ENCODE measurements around the gene RNF214. TPM values are rescaled to one million over a fixed set of nuclear protein-coding genes. Genes with fewer than 3 reads are reported as not detected.
A peak's percentile ranks its signal among the peaks of the same experiment; 100 is the strongest.

Gene RNF214
- total RNA-seq, 2 experiments from 2014 or later, result 18.5 to 20.5 TPM

- Mint-ChIP-seq H3K27me3 (no peaks in the 10 kb centered on the region), H3K27ac (no peak overlapping the region), H3K9me3 (ENCODE audit: low read depth) (no peaks in the 10 kb centered on the region), H3K4me3 (no peak overlapping the region), H3K36me3 (peaks cover 35% of the 10 kb centered on the region), H3K4me1 (peaks cover 8% of the 10 kb centered on the region)
- no peak for DNase-seq
- no peak for ATAC-seq
- CTCF ChIA-PET, result no interaction called here
These were observed 19.6 kb upstream of the RNF214 start for GRCh38 chr11:117212697-117213355.

- H3K4me3 Mint-ChIP-seq, result no peak overlapping the region
- ATAC-seq (no peak), DNase-seq (no peak)
- H3K4me1 Mint-ChIP-seq, result peaks cover 8% of the 10 kb centered on the region
- no peaks in the 10 kb centered on the region for H3K9me3 Mint-ChIP-seq (ENCODE audit: low read depth)
- CTCF ChIA-PET, result interaction anchor here (0.6 to 1.1 kb wide), 3 partner anchors 34 to 154 kb away, joined by 3 to 4 read pairs (median 3); no protein-coding TSS in a partner anchor
- H3K27ac Mint-ChIP-seq, result peak overlapping the region; percentile 8
- peaks cover 47% of the 10 kb centered on the region for H3K36me3 Mint-ChIP-seq
- H3K27me3 Mint-ChIP-seq, result no peaks in the 10 kb centered on the region
These were observed 17.9 kb upstream of the RNF214 start for GRCh38 chr11:117214404-117215110.

- no peak overlapping the region for H3K27ac Mint-ChIP-seq
- peaks cover 8% of the 10 kb centered on the region for H3K4me1 Mint-ChIP-seq
- CTCF ChIA-PET, result interaction anchor here (1.1 to 1.2 kb wide), 2 partner anchors 23 to 72 kb away, joined by 3 read pairs; no protein-coding TSS in a partner anchor
- H3K36me3 Mint-ChIP-seq, result peaks cover 48% of the 10 kb centered on the region
- no peaks in the 10 kb centered on the region for H3K27me3 Mint-ChIP-seq
- ATAC-seq (no peak), DNase-seq (no peak)
- no peaks in the 10 kb centered on the region for H3K9me3 Mint-ChIP-seq (ENCODE audit: low read depth)
- H3K4me3 Mint-ChIP-seq, result no peak overlapping the region
These were observed 15.1 kb upstream of the RNF214 start for GRCh38 chr11:117217141-117218084.

- H3K36me3 Mint-ChIP-seq, result peaks cover 45% of the 10 kb centered on the region
- CTCF ChIA-PET, result interaction anchor here (1.1 kb wide), 1 partner anchor 24 kb away, joined by 3 read pairs; no protein-coding TSS in a partner anchor
- H3K4me3 Mint-ChIP-seq, result no peak overlapping the region
- H3K4me1 Mint-ChIP-seq, result peaks cover 8% of the 10 kb centered on the region
- H3K9me3 Mint-ChIP-seq (ENCODE audit: low read depth), result no peaks in the 10 kb centered on the region
- H3K27ac Mint-ChIP-seq, result no peak overlapping the region
- no peaks in the 10 kb centered on the region for H3K27me3 Mint-ChIP-seq
- no peak for DNase-seq
- no peak for ATAC-seq
These were observed 14.1 kb upstream of the RNF214 start for GRCh38 chr11:117218133-117218915.

GRCh38 chr11:117219001-117219400 lies 13.5 kb upstream of the RNF214 start:
- Mint-ChIP-seq H3K36me3 (peaks cover 44% of the 10 kb centered on the region), H3K4me3 (no peak overlapping the region), H3K4me1 (peaks cover 8% of the 10 kb centered on the region), H3K27ac (no peak overlapping the region), H3K9me3 (ENCODE audit: low read depth) (no peaks in the 10 kb centered on the region), H3K27me3 (no peaks in the 10 kb centered on the region)
- CTCF ChIA-PET, result interaction anchor here (1.1 kb wide), 1 partner anchor 24 kb away, joined by 3 read pairs; no protein-coding TSS in a partner anchor
- ATAC-seq (no peak), DNase-seq (no peak)

GRCh38 chr11:117219455-117219854 lies 13.0 kb upstream of the RNF214 start:
- Mint-ChIP-seq H3K36me3 (peaks cover 43% of the 10 kb centered on the region), H3K27ac (no peak overlapping the region), H3K27me3 (no peaks in the 10 kb centered on the region), H3K4me3 (no peak overlapping the region), H3K9me3 (ENCODE audit: low read depth) (no peaks in the 10 kb centered on the region), H3K4me1 (peaks cover 8% of the 10 kb centered on the region)
- DNase-seq, result no peak
- CTCF ChIA-PET, result interaction anchor here (0.8 kb wide), 1 partner anchor 18 kb away, joined by 3 read pairs; no protein-coding TSS in a partner anchor
- no peak for ATAC-seq

GRCh38 chr11:117219995-117220394 lies 12.5 kb upstream of the RNF214 start:
- no peak overlapping the region for H3K4me3 Mint-ChIP-seq
- no peak for DNase-seq
- no peaks in the 10 kb centered on the region for H3K9me3 Mint-ChIP-seq (ENCODE audit: low read depth)
- no peak overlapping the region for H3K27ac Mint-ChIP-seq
- no peaks in the 10 kb centered on the region for H3K27me3 Mint-ChIP-seq
- peaks cover 8% of the 10 kb centered on the region for H3K4me1 Mint-ChIP-seq
- CTCF ChIA-PET, result interaction anchor here (0.6 to 1.3 kb wide), 3 partner anchors 10 to 109 kb away, joined by 3 to 4 read pairs (median 3); no protein-coding TSS in a partner anchor
- H3K36me3 Mint-ChIP-seq, result peaks cover 40% of the 10 kb centered on the region
- no peak for ATAC-seq

- Mint-ChIP-seq H3K4me1 (peaks cover 8% of the 10 kb centered on the region), H3K9me3 (ENCODE audit: low read depth) (no peaks in the 10 kb centered on the region), H3K27me3 (no peaks in the 10 kb centered on the region), H3K4me3 (no peak overlapping the region), H3K27ac (no peak overlapping the region), H3K36me3 (peaks cover 43% of the 10 kb centered on the region)
- no peak for ATAC-seq
- DNase-seq, result no peak
- CTCF ChIA-PET, result interaction anchor here (1.3 kb wide), 2 partner anchors 10 to 11 kb away, joined by 4 read pairs; partner anchors contain the start of genes PCSK7 and RNF214
These were observed 11.9 kb upstream of the RNF214 start for GRCh38 chr11:117220568-117220967.

GRCh38 chr11:117220999-117221774 lies 11.3 kb upstream of the RNF214 start:
- peaks cover 8% of the 10 kb centered on the region for H3K4me1 Mint-ChIP-seq
- H3K9me3 Mint-ChIP-seq (ENCODE audit: low read depth), result no peaks in the 10 kb centered on the region
- H3K36me3 Mint-ChIP-seq, result peaks cover 42% of the 10 kb centered on the region
- no peak for ATAC-seq
- no peak overlapping the region for H3K4me3 Mint-ChIP-seq
- H3K27ac Mint-ChIP-seq, result no peak overlapping the region
- CTCF ChIA-PET, result interaction anchor here (1.3 to 1.5 kb wide), 3 partner anchors 9 to 11 kb away, joined by 3 to 4 read pairs (median 4); partner anchors contain the start of genes PCSK7 and RNF214
- DNase-seq, result no peak
- H3K27me3 Mint-ChIP-seq, result no peaks in the 10 kb centered on the region

- CTCF ChIA-PET, result interaction anchor here (0.8 to 1.5 kb wide), 3 partner anchors 9 to 11 kb away, joined by 3 to 4 read pairs (median 3); partner anchors contain the start of genes PCSK7 and RNF214
- Mint-ChIP-seq H3K4me1 (peaks cover 9% of the 10 kb centered on the region), H3K36me3 (peaks cover 42% of the 10 kb centered on the region), H3K4me3 (no peak overlapping the region), H3K27ac (no peak overlapping the region), H3K9me3 (ENCODE audit: low read depth) (no peaks in the 10 kb centered on the region), H3K27me3 (no peaks in the 10 kb centered on the region)
- ATAC-seq (no peak), DNase-seq (no peak)
These were observed 10.5 kb upstream of the RNF214 start for GRCh38 chr11:117221775-117222517.

- Mint-ChIP-seq H3K4me3 (no peak overlapping the region), H3K27ac (no peak overlapping the region), H3K27me3 (no peaks in the 10 kb centered on the region), H3K36me3 (peaks cover 40% of the 10 kb centered on the region), H3K4me1 (peaks cover 4% of the 10 kb centered on the region), H3K9me3 (ENCODE audit: low read depth) (no peaks in the 10 kb centered on the region)
- ATAC-seq, result no peak
- DNase-seq, result no peak
- CTCF ChIA-PET, result interaction anchor here (0.8 to 1.5 kb wide), 2 partner anchors 8 to 12 kb away, joined by 3 read pairs; no protein-coding TSS in a partner anchor
These were observed 9.3 kb upstream of the RNF214 start for GRCh38 chr11:117222991-117223740.

Data from activated CD8-positive, alpha-beta memory T cell treated with anti-CD3 and anti-CD28 coated beads, Interleukin-2, amount 10 ng/mL, durations not matched to agents 7 days and 5 days (primary cell).